CD4-positive, alpha-beta T cell treated with Interleukin-12 subunit alpha and Interleukin-12 subunit beta, for 1 hour (primary cell): ENCODE data around the gene MYEOV.

ENCODE experiments used
- DNase-seq: peaks from one replicate; pipeline ENCODE4 v3.0.0-alpha.2; 2020

Gene MYEOV

DNA sequence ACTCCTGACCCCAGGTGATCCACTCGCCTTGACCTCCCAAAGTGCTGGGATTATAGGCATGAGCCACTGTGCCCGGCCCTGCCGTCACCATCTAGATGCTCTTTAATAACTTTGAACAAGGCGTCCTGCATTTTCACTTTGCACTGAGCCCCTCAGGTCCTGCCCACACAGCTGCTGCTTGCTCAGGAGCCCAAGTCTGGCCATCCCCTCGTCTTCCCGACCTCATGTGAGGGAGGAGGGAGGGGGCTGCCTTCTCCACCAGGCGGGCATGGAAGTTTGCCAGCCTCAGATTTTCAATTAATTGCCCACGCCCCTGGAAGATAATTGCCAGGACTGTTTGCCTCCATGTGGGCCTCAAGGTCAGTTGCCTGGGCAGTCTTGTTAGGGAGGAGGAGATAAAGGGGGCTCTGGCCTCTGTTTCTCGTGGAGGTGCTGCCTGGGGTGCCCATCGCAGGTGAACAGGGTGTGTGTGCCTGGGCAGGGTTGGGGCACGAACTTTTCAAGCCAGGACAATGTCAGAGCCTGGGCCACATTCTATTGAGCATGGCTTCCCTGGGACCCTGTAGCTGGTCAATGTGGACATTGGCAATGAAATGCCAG is 27.9 kb upstream of the MYEOV start:
- no peak for DNase-seq

DNA sequence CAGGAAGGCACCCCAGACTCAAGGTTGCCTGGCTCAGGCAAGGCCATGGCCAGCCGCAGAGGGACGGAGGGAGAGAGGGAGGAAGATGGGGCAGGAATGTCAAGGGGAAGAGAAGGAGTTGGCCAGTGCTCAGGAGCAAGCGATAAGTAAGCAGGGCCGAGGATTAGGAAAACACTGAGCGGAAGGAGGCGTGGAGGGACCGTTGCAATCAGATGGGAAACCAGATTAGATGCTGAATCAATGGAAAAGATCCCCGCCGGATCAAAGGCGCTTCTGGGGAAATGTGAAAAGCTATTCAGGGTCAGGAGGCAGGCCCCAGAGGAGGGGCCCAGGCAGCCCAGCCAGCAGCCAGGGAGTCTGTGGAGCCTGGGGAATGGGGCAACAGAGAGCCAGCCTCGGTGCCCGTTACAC is 26.6 kb upstream of the MYEOV start:
- DNase-seq: no peak

- DNase-seq: no peak
Measured at GRCh38 chr11:69268911-69269310, 25.0 kb upstream of the MYEOV start.

- DNase-seq: no peak
Measured at GRCh38 chr11:69269388-69269787, 24.6 kb upstream of the MYEOV start.

DNA sequence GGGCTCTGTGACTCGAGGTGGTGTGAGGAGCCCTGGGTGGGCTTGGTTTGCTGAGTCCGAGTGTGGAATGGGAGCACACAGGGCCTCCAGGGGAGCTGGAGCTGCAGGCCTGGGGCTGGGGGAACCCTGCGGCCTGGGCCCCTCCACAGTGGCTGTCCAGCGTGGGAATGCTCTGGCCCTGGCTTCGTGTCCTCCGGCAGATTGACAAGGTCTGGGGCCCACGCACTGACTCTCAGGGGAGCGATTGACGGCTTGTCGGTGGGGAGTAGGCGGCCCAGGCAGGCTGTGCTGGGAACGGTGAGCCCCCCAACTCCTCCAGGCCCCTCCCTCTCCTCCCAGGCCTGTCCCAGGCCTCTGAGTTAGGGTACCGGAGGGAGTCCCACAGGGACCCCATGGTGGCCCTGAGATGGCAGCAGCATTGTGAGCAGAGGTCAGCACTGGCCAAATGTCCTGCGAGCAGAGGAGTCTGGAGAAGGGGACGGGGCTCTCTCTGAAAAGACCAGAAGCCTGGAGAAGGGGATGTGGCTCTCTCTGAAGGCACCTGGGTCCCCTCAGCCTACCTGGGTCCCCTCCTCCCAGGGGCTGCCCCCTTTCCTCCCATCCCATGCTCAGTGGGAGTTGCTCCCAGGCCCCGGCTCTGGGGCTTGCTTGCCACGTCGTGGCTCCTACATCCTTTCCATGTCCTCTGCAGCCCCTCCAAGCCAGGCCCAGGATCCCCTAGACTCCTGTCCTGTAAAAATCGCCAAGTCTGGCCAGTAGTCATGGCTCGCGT is 23.8 kb upstream of the MYEOV start:
- no peak for DNase-seq

DNA sequence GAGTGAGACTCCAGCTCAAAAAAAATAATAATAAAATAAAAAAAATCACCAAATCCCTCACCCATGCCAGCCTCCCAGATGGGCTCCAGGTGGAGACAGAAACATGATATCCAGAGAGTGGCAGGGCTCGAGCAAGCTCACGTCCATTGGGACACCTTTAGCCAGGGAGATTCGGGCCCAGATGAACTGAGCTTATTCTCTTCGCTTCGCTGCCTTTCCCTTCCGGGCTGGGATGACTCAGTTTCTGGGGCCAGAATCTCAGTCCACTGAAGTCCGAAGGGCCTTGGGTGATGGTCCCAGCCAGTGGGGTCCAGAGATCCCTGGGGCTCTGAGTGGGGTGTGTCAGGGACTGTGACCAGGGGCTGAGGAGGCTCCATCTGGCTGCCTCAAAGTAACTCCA is 23.0 kb upstream of the MYEOV start:
- no peak for DNase-seq

DNA sequence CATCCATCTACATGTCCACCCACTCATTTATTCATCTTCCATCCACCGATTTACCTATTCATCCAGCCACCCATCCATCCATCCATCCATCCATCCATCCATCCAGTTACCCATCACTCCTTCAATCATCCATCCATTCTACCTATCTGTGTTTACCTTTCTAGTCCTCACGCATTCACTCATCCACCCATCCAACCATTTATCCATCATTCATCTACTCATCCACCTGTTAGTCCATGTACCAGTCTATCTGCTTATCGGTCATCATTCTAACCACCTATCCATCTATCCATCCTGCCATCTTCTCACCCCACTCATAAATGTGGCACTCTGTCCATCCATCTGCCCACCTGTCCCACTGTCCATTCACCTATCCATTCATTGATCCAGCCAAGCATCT is 21.9 kb upstream of the MYEOV start:
- DNase-seq: no peak

DNA sequence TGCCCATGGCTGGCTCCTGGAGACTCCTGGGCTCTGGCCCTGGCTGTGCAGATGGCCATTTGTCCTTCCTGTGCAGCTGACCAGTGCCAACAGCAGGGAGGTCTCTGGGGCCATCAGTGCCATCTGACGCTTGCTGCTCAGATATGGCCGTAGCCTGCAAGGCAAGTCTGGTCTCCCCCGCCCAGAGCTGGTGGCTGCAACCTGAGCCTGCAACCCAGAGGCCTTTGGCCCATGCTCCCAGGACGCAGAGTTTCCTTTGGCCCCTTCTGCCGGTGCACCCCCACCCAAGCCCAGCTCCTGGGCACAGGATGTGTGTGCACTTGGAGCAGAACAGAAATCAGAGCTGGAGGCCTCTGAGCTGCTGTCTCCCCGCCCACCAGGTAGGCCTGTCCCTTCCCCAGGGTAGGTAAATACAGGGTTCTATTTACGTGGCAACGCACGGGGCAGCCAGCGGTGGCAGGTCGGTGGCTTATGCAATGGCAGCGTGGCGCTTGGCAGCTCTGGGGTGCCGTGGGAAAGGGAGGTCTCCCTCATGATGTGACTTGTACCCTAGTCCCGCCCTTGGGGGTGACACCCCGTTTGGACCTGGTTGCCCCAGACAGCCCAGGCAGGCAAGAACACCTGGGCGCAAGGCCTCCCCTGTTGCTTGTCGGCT is 21.0 kb upstream of the MYEOV start:
- DNase-seq: no peak

DNA sequence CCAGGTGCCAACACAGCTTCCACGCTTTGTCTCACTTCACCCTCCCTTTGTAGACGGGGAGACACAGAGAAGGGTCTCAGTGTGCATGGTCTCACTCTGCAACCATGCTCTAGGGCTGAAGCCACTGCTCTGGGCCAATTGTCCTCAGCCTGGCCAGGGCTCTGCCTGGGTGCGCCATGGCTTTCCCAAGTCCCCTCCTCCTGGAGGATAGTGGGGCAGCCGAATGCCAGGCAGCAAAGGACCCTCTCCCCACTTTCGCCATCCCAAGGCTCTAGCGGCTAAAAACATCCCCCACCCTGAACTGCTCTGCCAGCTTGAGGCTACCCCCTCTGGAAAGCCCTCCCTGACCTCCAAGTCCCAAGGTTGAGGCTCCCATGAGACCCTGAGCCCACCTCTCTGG is 20.4 kb upstream of the MYEOV start:
- no peak for DNase-seq

DNA sequence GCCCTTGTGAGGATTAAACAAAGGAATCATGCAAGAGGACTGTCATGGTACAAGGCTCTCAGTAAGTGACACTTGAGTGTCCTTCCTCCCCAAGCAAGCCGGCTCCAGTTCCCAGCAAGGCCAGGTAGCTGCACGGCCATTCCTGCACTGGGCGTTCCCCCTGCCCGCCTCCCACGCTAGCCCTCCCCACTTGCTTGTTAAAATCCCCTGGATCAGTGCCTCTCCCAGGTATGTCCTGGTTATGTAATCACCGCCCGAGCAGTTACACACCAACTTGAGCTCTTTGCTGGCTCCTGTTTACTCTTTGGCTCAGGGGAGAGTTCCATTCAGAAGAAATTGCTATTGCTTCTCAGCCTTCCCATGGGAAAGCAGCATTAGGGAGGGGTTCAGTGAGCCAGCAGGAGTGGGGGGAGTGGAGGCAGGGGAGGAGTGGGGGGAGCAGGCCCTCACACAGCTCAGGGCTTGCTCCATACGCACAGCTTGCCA is 19.4 kb upstream of the MYEOV start:
- DNase-seq: no peak

DNA sequence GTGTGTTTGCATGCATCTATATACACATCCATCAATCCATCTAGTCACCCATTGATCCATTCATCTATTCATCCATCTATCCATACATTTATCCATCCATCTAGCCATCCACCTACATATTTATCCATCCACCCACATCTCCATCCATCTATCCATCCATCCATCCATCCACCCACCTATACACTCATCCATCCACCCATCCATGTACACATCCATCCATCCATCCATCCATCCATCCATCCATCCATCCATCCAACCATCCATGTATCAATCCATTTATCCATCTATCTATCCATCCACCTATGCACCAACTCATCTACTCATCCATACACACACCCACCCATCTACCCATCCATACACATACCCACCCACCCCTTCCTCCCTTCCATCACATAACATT is 18.8 kb upstream of the MYEOV start:
- no peak for DNase-seq

DNA sequence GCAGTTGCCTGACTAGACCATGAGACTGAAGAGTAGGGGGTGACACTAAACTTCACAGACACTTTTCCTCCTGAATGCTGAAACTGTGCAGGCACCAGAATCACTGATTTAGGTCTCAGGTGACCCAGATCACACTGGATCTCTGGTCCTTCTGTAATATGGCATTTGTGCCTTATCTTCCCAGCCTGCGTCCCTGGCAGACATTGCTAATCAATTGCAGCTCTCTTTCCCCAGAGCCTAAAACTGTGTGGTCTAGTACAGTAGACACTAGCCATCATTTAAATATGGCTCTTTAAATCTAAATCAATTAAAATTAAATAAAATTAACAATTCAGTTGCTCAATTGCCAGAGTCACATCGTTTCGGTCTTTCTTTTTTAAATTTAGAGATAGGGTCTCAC is 17.8 kb upstream of the MYEOV start:
- no peak for DNase-seq

GRCh38 chr11:69277074-69277809 is 16.7 kb upstream of the MYEOV start:
- DNase-seq: no peak

DNA sequence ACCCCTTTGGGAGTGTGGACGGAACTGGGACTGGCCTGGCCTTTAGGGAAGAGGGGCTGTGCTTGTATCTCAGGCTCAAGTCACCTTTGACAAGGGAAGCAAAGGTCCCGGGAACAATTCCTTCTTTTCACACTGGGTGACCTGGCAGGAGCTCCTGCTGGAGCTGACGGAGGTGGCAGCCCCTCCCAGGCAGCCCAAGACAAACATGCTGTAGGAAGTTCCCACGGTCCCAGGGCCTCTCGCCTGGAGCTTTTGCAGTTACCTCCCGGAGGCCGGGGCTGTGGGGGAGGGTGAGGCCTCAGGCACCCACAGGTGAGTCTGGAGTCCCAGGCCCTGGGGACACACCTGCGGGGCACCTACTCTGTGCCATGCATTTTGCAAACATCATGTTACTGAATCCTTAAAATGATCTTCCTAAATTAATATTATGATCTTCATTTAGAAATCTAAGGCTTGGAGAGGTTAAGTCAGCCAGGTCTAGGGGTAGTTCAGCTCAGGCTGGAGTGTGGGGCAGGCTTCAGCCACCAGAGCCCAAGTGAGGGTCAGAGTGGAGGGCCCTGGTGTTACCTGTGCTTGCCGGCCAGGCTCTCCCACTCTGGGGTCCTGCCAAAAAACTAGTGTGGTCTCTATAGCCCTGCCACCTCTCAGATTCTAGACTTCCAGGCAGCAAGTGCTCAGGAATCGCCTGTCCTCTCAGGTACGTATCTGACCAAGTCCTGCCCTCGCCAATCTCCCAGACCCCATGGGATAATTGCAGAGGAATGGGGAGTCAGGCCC is 15.7 kb upstream of the MYEOV start:
- no peak for DNase-seq

GRCh38 chr11:69280451-69280850 is 13.5 kb upstream of the MYEOV start:
- no peak for DNase-seq

DNA sequence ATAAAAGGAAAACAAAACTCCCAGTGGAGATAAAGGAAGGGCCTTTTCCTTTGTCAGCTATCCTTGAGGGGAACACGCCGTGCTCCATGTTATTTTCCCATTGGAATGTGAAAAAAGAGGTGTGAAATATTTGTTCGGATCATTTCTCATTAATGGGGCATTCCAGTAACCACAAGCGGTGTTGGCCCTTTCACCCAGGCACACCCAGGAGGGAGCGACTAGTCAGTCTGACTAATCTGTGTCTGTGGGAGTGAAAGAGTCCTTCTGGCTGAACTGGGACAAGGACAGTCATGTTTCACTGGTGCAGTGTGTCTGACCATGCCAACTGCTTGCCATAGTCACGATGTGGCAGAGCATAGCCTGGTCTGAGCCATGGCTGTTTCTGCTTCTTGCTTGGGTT is 13.0 kb upstream of the MYEOV start:
- DNase-seq: no peak

- no peak for DNase-seq
Measured at GRCh38 chr11:69283446-69283845, 10.5 kb upstream of the MYEOV start.

- no peak for DNase-seq
Measured at GRCh38 chr11:69284081-69284511, 9.9 kb upstream of the MYEOV start.

DNA sequence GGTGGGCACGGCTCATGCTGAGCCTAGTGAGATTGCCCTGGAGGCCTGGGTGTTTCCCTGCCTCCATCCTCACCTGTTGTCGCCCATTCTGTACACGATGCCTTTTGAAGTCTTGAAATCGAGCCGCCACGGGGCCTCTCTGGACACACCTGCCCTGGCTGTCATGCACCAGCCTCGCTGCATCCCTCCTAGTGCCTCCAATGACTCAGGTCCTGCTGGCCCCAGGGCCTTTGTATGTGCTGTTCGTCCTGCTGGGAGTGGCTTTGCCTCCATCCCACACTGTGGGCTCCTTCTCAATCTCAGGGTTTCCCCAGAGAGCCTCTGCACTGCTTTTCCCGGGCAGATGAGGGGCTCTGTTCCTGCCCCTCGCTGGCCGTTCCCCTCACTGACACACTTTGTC is 8.9 kb upstream of the MYEOV start:
- DNase-seq: no peak

GRCh38 chr11:69285766-69286165 is 8.2 kb upstream of the MYEOV start:
- no peak for DNase-seq

GRCh38 chr11:69286374-69287371 is 7.3 kb upstream of the MYEOV start:
- DNase-seq: no peak
